ENCODE data around the gene EDEM3. TPM values are rescaled to one million over a fixed set of nuclear protein-coding genes. Genes with fewer than 3 reads are reported as not detected.

EDEM3 gene
- total RNA-seq, 1 donor from 2014 or later: 16.2 TPM

DNA sequence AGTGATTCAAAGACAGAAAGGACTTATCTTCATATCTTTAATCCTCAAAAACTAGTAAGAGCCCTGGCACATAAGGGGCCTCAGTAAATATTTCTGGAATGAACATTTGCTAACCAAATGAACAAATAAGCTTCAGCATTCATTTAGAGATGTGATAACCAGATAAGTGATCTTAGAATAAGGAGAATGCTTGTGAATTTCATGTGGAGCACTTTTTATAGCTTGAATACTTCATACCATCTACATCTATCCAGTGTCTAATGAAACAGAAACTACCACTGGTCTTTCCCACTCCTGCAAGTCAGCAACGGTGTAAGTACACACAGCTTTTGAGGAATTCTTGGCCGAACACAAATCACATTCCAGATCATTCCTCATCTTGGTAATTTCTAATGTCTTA is 38.5 kb downstream of the EDEM3 start:
- TF ChIP-seq, protein P1, sequence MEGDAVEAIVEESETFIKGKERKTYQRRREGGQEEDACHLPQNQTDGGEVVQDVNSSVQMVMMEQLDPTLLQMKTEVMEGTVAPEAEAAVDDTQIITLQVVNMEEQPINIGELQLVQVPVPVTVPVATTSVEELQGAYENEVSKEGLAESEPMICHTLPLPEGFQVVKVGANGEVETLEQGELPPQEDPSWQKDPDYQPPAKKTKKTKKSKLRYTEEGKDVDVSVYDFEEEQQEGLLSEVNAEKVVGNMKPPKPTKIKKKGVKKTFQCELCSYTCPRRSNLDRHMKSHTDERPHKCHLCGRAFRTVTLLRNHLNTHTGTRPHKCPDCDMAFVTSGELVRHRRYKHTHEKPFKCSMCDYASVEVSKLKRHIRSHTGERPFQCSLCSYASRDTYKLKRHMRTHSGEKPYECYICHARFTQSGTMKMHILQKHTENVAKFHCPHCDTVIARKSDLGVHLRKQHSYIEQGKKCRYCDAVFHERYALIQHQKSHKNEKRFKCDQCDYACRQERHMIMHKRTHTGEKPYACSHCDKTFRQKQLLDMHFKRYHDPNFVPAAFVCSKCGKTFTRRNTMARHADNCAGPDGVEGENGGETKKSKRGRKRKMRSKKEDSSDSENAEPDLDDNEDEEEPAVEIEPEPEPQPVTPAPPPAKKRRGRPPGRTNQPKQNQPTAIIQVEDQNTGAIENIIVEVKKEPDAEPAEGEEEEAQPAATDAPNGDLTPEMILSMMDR (IDR thresholded peaks at IDR 0.05): no peak
- Mint-ChIP-seq H3K4me1 (no peaks in the 10 kb centered on the region), H3K4me3 (no peak overlapping the region), H3K9me3 (no peaks in the 10 kb centered on the region), H3K27ac (no peak overlapping the region), H3K27me3 (no peaks in the 10 kb centered on the region), H3K36me3 (ENCODE audit: low read depth) (peaks cover 68% of the 10 kb centered on the region)
- DNase-seq (no peak), ATAC-seq (ENCODE audit: low read depth) (no peak)
- POLR2A ChIA-PET: no interaction called here
- intact Hi-C loops (cut with micrococcal nuclease): no loop called here
- CTCF ChIA-PET: interaction anchor here (1.4 kb wide), 1 partner anchor 89 kb away, joined by 3 read pairs; no protein-coding TSS in a partner anchor

DNA sequence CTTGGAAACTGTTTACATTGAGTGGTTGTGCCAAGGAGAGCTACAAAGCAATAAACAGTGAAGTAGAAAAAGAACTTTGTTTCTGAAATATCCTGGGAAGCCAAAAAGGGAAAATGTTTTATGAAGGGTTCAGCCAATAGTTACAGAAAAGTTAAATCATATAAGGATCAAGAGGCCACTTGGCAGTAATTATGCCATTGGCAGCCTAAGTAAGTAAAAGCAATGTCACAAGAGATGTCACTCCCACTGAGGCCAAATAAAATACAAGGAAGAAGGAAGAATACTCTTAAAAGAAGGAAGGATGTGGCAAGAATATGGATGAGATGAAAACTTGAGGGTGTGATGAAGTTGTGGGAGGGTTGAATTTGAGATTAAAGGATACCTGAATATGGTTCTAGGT is 45.2 kb downstream of the EDEM3 start:
- Mint-ChIP-seq H3K36me3 (ENCODE audit: low read depth) (peaks cover 70% of the 10 kb centered on the region), H3K4me1 (peaks cover 4% of the 10 kb centered on the region), H3K9me3 (no peaks in the 10 kb centered on the region), H3K27me3 (no peaks in the 10 kb centered on the region), H3K27ac (no peak overlapping the region), H3K4me3 (no peak overlapping the region)
- ChIA-PET CTCF (interaction anchor here (1.1 kb wide), 1 partner anchor 1637 kb away, joined by 3 read pairs; no protein-coding TSS in a partner anchor), POLR2A (no interaction called here)
- TF ChIP-seq, protein P1 (IDR thresholded peaks at IDR 0.05): no peak
- intact Hi-C loops (cut with micrococcal nuclease): no loop called here
- ATAC-seq (ENCODE audit: low read depth) (no peak), DNase-seq (no peak)

DNA sequence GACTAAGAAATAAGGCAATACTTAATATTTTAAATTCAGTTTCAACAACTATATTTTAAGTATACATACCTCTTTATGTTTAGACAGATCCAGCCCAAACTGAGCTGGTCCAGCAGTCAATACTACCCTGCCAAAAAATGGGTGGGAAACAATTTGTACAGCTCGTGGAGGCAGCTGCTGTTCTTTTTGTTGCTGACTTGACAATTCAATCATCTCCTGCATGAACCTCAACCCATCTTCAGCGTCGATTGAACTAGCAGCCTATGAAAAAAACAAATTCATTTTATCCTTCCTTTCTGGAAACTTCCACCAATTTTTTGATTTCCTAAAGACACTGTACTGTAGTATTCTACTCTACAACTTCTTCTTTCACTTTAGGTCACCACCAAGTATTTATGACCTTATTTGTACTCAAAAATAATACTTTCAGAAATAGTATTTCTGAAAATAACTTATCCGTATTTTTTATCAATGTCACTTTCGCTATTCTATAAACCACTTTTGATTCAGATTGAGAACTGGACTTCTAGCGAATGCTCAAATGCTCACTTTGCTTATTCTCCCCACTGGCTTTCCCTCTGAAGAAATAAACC is 46.5 kb downstream of the EDEM3 start:
- TF ChIP-seq, protein P1 (IDR thresholded peaks at IDR 0.05): no peak
- Mint-ChIP-seq H3K4me1 (peaks cover 4% of the 10 kb centered on the region), H3K36me3 (ENCODE audit: low read depth) (peaks cover 67% of the 10 kb centered on the region), H3K4me3 (no peak overlapping the region), H3K9me3 (no peaks in the 10 kb centered on the region), H3K27ac (peak overlapping the region; percentile 1), H3K27me3 (no peaks in the 10 kb centered on the region)
- DNase-seq (no peak), ATAC-seq (ENCODE audit: low read depth) (no peak)
- intact Hi-C loops (cut with micrococcal nuclease): no loop called here
- ChIA-PET CTCF (interaction anchor here (1.1 kb wide), 1 partner anchor 1638 kb away, joined by 3 read pairs; no protein-coding TSS in a partner anchor), POLR2A (no interaction called here)

DNA sequence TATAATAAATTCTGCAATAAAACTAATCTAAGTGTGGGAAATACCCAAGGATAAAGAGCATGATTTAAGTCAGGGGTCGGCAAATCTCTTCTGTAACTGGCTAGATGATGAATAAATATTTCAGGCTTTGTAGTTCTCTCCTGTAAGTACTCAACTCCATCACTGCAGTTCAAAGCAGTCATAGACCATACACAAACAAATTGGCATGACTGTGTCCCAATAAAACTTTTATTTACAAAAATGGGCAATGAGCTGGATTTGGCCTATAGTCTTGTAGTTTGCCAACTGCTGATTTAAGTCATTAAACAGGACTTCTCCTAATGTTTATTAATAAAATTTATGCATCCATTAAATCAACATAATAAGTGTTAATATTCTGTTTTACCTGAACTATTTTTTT is 49.4 kb downstream of the EDEM3 start:
- TF ChIP-seq, protein P1 (IDR thresholded peaks at IDR 0.05): no peak

DNA sequence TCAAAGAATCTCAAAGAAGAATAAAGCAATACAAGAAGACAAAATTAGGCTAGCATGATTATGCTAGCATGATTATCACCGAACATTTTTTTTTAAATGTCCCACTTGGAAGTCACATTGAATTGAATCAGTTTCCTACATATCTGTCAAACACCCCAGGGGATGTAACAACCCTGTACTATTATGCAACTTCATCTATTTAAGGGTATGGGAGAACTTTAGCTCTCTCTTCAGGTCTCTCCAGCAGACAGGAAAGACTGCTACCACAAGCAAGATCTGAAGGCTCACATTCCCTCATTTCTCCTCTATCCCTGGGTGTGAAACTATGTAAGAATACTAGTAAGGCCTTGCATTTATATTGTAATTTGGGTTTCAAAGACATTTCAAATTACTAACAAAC is 52.8 kb downstream of the EDEM3 start:
- Mint-ChIP-seq H3K4me1 (no peaks in the 10 kb centered on the region), H3K9me3 (no peaks in the 10 kb centered on the region), H3K36me3 (ENCODE audit: low read depth) (peaks cover 66% of the 10 kb centered on the region), H3K27ac (no peak overlapping the region), H3K4me3 (no peak overlapping the region), H3K27me3 (no peaks in the 10 kb centered on the region)
- ChIA-PET POLR2A (no interaction called here), CTCF (no interaction called here)
- TF ChIP-seq, protein P1 (IDR thresholded peaks at IDR 0.05): no peak
- intact Hi-C loops (cut with micrococcal nuclease): no loop called here
- DNase-seq (no peak), ATAC-seq (ENCODE audit: low read depth) (no peak)

More for the DNA sequence above, 49.4 kb downstream of the EDEM3 start:
- no peak overlapping the region for H3K27ac Mint-ChIP-seq
- no peaks in the 10 kb centered on the region for H3K9me3 Mint-ChIP-seq
- H3K27me3 Mint-ChIP-seq: no peaks in the 10 kb centered on the region
- H3K36me3 Mint-ChIP-seq (ENCODE audit: low read depth): peaks cover 75% of the 10 kb centered on the region
- ATAC-seq (ENCODE audit: low read depth) (no peak), DNase-seq (no peak)
- H3K4me3 Mint-ChIP-seq: no peak overlapping the region
- H3K4me1 Mint-ChIP-seq: peaks cover 4% of the 10 kb centered on the region
- ChIA-PET POLR2A (no interaction called here), CTCF (no interaction called here)
- intact Hi-C loops (cut with micrococcal nuclease): no loop called here

Measured in activated B cell treated with CpG ODN at 0.5 μM for 24 hours (primary cell).